ENCODE results near the gene UBE2L3.

DNA sequence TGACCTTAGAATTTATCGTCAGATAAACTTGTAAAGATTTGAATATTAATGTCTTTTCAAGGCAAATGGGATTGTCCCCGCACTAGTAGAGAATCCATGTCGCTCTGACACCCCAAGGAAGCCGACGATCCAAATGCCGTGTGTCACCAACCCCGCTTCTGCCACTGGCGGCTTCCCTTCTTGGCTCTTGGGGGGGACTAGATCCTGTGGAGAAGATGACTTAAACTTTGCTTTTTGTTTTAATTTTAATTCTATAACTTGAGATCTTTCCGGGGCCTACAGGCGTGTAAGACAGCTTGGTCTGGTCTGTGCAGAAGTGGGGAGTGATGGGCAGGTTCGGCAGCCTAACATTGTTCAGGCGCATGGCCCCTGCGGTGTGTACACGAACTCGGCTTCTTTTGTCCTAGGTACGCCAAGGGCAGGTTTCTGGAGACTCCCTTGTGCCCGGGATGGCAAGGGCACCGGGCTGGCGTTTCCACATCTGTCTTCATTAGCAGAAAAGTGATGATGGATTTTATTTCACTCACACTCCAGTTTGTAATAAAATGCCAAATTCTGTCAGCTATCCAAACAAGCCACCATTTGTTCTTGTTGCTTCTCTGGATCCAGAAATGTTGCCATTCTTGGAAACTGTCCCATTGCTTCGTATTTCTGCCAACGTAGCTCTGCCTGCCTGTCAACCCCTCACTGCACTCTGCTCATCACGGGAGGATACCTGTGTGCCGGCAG is 55.6 kb downstream of the UBE2L3 start:
- TF ChIP-seq POLR2AphosphoS5 (IDR thresholded peaks at IDR 0.05; ENCODE audit: borderline replicate concordance, low read depth, low read length): no peak
- TF ChIP-seq EZH2 (IDR thresholded peaks at IDR 0.05): no peak
- no peak for TF ChIP-seq FOXP2 (optimal IDR thresholded peaks at IDR 0.05; ENCODE audit: control extremely low read depth, extremely low read length, insufficient read depth)
